ENCODE data around the gene MAGEB4.
"Not testable (repeated sequence)": the region's sequence is repeated elsewhere in the genome, so short reads cannot be mapped to it uniquely, and the experiment has no call there.

MAGEB4 gene, protein sequence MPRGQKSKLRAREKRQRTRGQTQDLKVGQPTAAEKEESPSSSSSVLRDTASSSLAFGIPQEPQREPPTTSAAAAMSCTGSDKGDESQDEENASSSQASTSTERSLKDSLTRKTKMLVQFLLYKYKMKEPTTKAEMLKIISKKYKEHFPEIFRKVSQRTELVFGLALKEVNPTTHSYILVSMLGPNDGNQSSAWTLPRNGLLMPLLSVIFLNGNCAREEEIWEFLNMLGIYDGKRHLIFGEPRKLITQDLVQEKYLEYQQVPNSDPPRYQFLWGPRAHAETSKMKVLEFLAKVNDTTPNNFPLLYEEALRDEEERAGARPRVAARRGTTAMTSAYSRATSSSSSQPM

DNA sequence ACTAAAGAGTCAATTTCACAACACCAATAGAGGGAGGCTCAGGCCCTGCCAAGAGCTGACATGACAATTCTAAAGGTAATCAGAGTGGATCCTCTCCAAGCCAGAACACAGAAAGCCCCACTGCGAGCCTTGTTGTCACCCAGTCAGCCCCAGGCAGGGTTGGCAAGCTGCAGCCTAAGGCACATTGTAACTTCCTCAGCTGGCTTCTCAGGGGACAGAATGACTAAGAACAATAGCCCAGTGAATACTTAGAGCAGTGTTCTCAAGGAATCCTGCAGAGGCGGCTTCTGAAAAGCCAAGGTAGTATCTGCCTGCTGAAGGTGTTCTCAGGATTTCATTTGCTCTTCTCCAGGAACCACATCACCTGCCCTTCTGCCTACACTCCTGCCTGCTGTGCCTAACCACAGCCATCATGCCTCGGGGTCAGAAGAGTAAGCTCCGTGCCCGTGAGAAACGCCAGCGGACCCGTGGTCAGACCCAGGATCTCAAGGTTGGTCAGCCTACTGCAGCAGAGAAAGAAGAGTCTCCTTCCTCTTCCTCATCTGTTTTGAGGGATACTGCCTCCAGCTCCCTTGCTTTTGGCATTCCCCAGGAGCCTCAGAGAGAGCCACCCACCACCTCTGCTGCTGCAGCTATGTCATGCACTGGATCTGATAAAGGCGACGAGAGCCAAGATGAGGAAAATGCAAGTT is at the start of gene MAGEB4:
Gene MAGEB4, plus strand, starts transcription at position 277 of the 692 bp plus-strand sequence. Its CDS starts 136 bp downstream, at position 413.
- no peaks in the 10 kb centered on the region for H3K4me1 ChIP-seq (ENCODE audit: control insufficient read depth in 1 of 2, insufficient read depth in 2 of 2, low read length in 2 of 2)
- H3K9me3 ChIP-seq (ENCODE audit: control insufficient read depth in 1 of 2, low read length in 2 of 2): no peaks in the 10 kb centered on the region
- H3K27ac ChIP-seq (ENCODE audit: low read length): no peak within 1 kb of the TSS
- no peak within 1 kb of the TSS for H3K4me3 ChIP-seq (ENCODE audit: low read depth in 1 of 2, low read length in 2 of 2)
- H3K36me3 ChIP-seq (ENCODE audit: control insufficient read depth in 1 of 2, insufficient read depth in 2 of 2, low read length in 2 of 2): no peaks in the 10 kb centered on the region
- H3K27me3 ChIP-seq (ENCODE audit: low read depth, low read length): no peaks in the 10 kb centered on the region

DNA sequence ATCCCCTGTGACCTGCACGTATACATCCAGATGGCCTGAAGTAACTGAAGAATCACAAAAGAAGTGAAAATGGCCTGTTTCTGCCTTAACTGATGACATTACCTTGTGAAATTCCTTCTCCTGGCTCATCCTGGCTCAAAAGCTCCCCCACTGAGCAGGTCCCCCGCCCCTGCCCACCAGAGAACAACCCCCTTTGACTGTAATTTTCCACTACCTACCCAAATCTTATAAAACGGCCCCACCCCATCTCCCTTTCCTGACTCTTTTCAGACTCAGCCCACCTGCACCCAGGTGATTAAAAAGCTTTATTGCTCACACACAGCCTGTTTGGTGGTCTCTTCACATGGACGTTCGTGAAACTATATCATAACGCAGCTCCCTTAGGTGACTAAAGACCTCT is 47.9 kb upstream of the MAGEB4 start:
- H3K4me1 ChIP-seq (ENCODE audit: control insufficient read depth in 1 of 2, insufficient read depth in 2 of 2, low read length in 2 of 2); H3K9me3 ChIP-seq (ENCODE audit: control insufficient read depth in 1 of 2, low read length in 2 of 2); H3K4me3 ChIP-seq (ENCODE audit: low read depth in 1 of 2, low read length in 2 of 2); H3K27ac ChIP-seq (ENCODE audit: low read length); H3K27me3 ChIP-seq (ENCODE audit: low read depth, low read length); H3K36me3 ChIP-seq (ENCODE audit: control insufficient read depth in 1 of 2, insufficient read depth in 2 of 2, low read length in 2 of 2): not testable (repeated sequence)

DNA sequence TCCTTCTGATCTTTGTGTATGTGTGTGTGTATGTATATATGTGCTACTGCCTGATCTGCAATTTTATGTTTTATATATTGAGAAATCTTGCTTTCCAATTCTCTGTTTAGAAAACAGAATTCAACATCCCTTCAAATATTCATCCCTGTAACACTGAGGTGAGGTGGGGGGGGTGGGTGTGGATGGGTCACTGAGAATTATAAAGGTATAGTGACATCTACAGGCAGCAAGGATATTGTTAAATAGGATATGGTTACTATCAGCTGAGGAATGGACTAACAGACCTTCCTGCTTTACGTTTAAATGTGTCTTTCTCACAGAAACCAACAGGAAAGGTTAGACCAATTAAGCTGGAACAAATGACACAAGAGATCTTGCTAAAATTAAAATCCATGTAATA is 45.5 kb upstream of the MAGEB4 start:
- H3K27ac ChIP-seq (ENCODE audit: low read length): no peak overlapping the region
- no peaks in the 10 kb centered on the region for H3K27me3 ChIP-seq (ENCODE audit: low read depth, low read length)
- H3K36me3 ChIP-seq (ENCODE audit: control insufficient read depth in 1 of 2, insufficient read depth in 2 of 2, low read length in 2 of 2): no peaks in the 10 kb centered on the region
- H3K9me3 ChIP-seq (ENCODE audit: control insufficient read depth in 1 of 2, low read length in 2 of 2): no peaks in the 10 kb centered on the region
- H3K4me3 ChIP-seq (ENCODE audit: low read depth in 1 of 2, low read length in 2 of 2): no peak overlapping the region
- no peaks in the 10 kb centered on the region for H3K4me1 ChIP-seq (ENCODE audit: control insufficient read depth in 1 of 2, insufficient read depth in 2 of 2, low read length in 2 of 2)

DNA sequence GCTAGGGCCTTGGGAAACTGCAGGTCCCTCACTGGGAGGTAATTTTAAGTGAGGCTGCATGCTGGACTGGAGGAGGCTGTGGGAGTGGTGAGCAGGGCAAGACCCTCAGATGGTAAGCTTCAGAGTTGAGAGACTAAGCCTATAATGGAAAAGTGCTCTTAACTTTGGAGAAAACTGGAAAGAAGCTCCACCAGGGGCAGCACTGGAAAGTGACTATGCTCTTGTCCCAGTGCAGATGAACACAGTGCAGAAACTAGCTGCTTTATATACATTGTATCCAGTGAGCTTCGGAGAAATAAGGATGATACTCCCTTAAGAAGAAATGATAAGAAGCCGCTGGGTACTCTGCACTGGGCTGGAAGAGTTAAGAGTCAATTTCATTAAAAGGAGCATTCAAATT is 29.6 kb upstream of the MAGEB4 start:
- Histone ChIP-seq H3K4me3 (ENCODE audit: low read depth in 1 of 2, low read length in 2 of 2) (no peak overlapping the region), H3K27ac (ENCODE audit: low read length) (no peak overlapping the region), H3K27me3 (ENCODE audit: low read depth, low read length) (no peaks in the 10 kb centered on the region), H3K9me3 (ENCODE audit: control insufficient read depth in 1 of 2, low read length in 2 of 2) (no peaks in the 10 kb centered on the region), H3K36me3 (ENCODE audit: control insufficient read depth in 1 of 2, insufficient read depth in 2 of 2, low read length in 2 of 2) (no peaks in the 10 kb centered on the region), H3K4me1 (ENCODE audit: control insufficient read depth in 1 of 2, insufficient read depth in 2 of 2, low read length in 2 of 2) (no peaks in the 10 kb centered on the region)

DNA sequence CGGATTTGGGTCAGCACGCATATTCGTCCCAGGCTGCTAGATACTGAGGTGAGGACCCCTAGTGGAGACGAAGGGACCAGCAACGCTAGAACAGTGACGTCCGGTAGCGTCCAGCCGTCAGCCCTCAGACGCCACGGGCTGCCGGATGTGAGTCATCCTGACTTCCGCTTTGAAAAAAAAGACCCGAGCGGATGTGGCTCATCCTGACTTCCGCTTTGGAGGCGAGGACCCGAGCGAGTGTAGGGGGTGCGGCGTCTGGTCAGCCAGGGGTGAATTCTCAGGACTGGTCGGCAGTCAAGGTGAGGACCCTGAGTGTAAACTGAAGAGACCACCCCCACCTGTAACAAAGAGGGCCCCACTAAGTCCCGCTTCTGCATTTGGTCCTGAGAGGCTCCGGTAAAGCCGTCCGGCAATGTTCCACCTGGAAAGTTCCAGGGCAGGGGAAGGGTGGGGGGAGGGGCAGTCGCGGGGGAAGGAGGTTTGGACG is 26.4 kb upstream of the MAGEB4 start, which contains the start of gene MAGEB2:
Gene MAGEB2, plus strand, starts transcription at position 207 of the 487 bp plus-strand sequence. CDS start 3,018 bp downstream, outside the sequence.
- Histone ChIP-seq H3K9me3 (ENCODE audit: control insufficient read depth in 1 of 2, low read length in 2 of 2) (no peaks in the 10 kb centered on the region), H3K4me1 (ENCODE audit: control insufficient read depth in 1 of 2, insufficient read depth in 2 of 2, low read length in 2 of 2) (no peaks in the 10 kb centered on the region), H3K36me3 (ENCODE audit: control insufficient read depth in 1 of 2, insufficient read depth in 2 of 2, low read length in 2 of 2) (no peaks in the 10 kb centered on the region), H3K4me3 (ENCODE audit: low read depth in 1 of 2, low read length in 2 of 2) (no peak within 1 kb of the TSS), H3K27me3 (ENCODE audit: low read depth, low read length) (no peaks in the 10 kb centered on the region), H3K27ac (ENCODE audit: low read length) (no peak within 1 kb of the TSS)

DNA sequence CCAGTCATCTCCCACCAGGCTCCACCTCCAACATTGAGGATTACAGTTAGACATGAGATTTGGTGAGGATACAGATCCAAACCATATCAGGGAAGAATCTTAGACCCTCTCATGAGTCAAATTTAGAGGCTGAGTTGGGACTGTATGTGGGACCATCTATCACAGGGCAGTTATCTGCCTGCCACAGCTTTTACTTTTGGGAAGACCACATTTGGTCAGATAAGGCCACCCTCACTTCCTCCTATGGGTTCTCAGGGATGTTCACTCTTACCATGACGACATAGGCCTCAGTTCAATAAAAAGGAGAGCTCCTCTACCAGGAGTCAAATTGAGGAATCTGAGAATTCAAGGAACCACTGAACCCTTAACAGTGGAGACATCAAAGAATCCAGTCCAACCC is 24.3 kb upstream of the MAGEB4 start:
- no peaks in the 10 kb centered on the region for H3K9me3 ChIP-seq (ENCODE audit: control insufficient read depth in 1 of 2, low read length in 2 of 2)
- H3K27ac ChIP-seq (ENCODE audit: low read length): no peak overlapping the region
- H3K27me3 ChIP-seq (ENCODE audit: low read depth, low read length): no peaks in the 10 kb centered on the region
- no peak overlapping the region for H3K4me3 ChIP-seq (ENCODE audit: low read depth in 1 of 2, low read length in 2 of 2)
- no peaks in the 10 kb centered on the region for H3K36me3 ChIP-seq (ENCODE audit: control insufficient read depth in 1 of 2, insufficient read depth in 2 of 2, low read length in 2 of 2)
- no peaks in the 10 kb centered on the region for H3K4me1 ChIP-seq (ENCODE audit: control insufficient read depth in 1 of 2, insufficient read depth in 2 of 2, low read length in 2 of 2)

DNA sequence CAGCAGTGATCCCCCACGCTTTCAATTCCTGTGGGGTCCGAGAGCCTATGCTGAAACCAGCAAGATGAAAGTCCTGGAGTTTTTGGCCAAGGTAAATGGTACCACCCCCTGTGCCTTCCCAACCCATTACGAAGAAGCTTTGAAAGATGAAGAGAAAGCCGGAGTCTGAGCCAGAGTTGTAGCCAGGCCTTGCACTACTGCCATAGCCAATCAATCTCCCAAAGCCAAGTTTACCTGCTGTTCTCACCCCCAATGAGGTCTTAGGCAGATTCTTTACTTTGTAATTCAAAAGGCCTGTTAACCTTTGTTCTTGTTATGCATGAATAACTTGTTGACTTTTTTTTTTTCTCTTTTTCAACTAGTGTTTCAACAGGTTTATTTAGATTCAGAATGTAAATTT is 22.4 kb upstream of the MAGEB4 start:
- H3K9me3 ChIP-seq (ENCODE audit: control insufficient read depth in 1 of 2, low read length in 2 of 2): no peaks in the 10 kb centered on the region
- H3K27me3 ChIP-seq (ENCODE audit: low read depth, low read length): no peaks in the 10 kb centered on the region
- no peak overlapping the region for H3K4me3 ChIP-seq (ENCODE audit: low read depth in 1 of 2, low read length in 2 of 2)
- H3K4me1 ChIP-seq (ENCODE audit: control insufficient read depth in 1 of 2, insufficient read depth in 2 of 2, low read length in 2 of 2): no peaks in the 10 kb centered on the region
- no peaks in the 10 kb centered on the region for H3K36me3 ChIP-seq (ENCODE audit: control insufficient read depth in 1 of 2, insufficient read depth in 2 of 2, low read length in 2 of 2)
- no peak overlapping the region for H3K27ac ChIP-seq (ENCODE audit: low read length)

DNA sequence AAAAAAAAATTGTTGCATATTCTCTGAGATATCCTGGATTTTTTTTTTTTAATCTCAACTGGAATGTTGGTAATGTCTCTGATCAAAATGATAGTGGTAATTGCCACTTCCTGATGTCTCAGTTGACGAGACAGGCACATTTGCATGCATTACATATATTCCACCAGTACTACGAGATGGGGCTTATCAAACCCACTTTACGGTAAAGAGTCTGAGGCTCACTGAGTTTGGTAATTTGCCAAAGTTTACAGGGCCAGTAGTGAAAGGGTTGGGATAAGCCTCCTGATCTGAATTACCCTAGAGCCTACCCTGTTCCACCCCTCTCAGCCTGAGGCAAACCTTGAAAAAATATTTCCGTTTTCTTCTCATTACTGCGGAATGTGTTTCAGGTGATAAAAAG is 21.1 kb upstream of the MAGEB4 start:
- H3K9me3 ChIP-seq (ENCODE audit: control insufficient read depth in 1 of 2, low read length in 2 of 2): no peaks in the 10 kb centered on the region
- H3K27me3 ChIP-seq (ENCODE audit: low read depth, low read length): no peaks in the 10 kb centered on the region
- H3K27ac ChIP-seq (ENCODE audit: low read length): no peak overlapping the region
- H3K4me1 ChIP-seq (ENCODE audit: control insufficient read depth in 1 of 2, insufficient read depth in 2 of 2, low read length in 2 of 2): no peaks in the 10 kb centered on the region
- H3K4me3 ChIP-seq (ENCODE audit: low read depth in 1 of 2, low read length in 2 of 2): no peak overlapping the region
- no peaks in the 10 kb centered on the region for H3K36me3 ChIP-seq (ENCODE audit: control insufficient read depth in 1 of 2, insufficient read depth in 2 of 2, low read length in 2 of 2)

DNA sequence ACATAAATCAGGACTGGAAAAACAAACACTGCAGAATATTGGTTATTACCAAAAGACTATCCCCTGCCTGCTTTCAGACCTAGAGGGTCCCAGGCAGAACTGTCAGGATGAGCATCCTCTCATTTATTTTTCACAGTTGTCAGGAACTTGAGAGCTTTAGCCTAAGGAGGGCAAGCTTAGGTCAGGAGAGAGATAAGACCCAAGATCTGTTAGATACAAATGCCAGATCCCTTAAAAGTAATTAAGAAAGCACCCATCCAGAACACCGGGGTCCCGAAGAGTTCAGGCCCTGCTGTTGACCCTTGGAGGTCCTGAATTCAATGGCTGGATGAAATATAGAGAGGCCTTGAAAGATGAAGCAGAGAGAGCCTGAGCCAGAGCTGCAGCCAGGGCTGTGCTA is 17.3 kb upstream of the MAGEB4 start:
- Histone ChIP-seq H3K4me1 (ENCODE audit: control insufficient read depth in 1 of 2, insufficient read depth in 2 of 2, low read length in 2 of 2) (no peaks in the 10 kb centered on the region), H3K27ac (ENCODE audit: low read length) (no peak overlapping the region), H3K9me3 (ENCODE audit: control insufficient read depth in 1 of 2, low read length in 2 of 2) (no peaks in the 10 kb centered on the region), H3K36me3 (ENCODE audit: control insufficient read depth in 1 of 2, insufficient read depth in 2 of 2, low read length in 2 of 2) (no peaks in the 10 kb centered on the region), H3K27me3 (ENCODE audit: low read depth, low read length) (no peaks in the 10 kb centered on the region), H3K4me3 (ENCODE audit: low read depth in 1 of 2, low read length in 2 of 2) (no peak overlapping the region)

DNA sequence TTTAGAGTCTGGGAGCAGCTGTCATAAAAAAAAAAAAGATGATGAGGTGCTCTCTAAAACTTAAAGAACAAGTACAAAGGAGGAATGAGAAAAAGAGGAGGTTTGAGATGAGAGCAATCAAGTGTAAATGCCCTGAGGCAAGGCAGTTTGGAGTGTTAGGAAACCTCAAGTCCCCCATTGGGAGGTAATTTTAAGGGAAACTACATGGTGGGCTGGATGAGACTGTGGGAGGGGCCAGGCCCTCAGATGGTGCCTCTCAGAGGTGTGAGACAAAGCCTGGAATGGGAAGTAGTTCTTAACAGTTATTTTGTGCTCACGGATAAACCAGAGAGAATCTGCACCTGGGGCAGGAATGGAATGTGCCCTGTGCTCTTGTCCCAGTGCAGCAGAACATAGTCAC is 13.3 kb upstream of the MAGEB4 start:
- H3K9me3 ChIP-seq (ENCODE audit: control insufficient read depth in 1 of 2, low read length in 2 of 2): no peaks in the 10 kb centered on the region
- no peak overlapping the region for H3K4me3 ChIP-seq (ENCODE audit: low read depth in 1 of 2, low read length in 2 of 2)
- H3K27ac ChIP-seq (ENCODE audit: low read length): no peak overlapping the region
- H3K27me3 ChIP-seq (ENCODE audit: low read depth, low read length): no peaks in the 10 kb centered on the region
- no peaks in the 10 kb centered on the region for H3K36me3 ChIP-seq (ENCODE audit: control insufficient read depth in 1 of 2, insufficient read depth in 2 of 2, low read length in 2 of 2)
- no peaks in the 10 kb centered on the region for H3K4me1 ChIP-seq (ENCODE audit: control insufficient read depth in 1 of 2, insufficient read depth in 2 of 2, low read length in 2 of 2)

DNA sequence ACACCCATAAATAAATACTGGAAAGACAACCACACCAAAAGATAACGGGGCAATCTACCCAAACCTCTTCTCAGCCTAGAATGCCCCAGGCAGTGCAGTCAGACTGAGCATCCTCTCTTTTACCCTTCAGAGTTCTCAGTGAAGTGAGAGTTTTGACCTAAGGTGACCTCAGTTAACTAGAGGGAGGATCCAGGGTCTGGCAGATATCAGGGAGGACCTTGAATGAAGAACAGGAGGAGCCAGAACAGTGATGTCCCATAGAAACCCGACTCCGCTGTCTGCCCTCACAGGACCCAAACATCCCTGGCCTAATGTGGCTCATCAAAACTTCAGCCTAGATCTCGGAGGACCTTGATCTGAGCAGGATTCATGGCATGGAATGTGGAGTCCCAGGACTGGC is 11.4 kb upstream of the MAGEB4 start, which contains the start of gene MAGEB3:
Gene MAGEB3, plus strand, starts transcription at position 263 of the 400 bp plus-strand sequence. CDS start 5,268 bp downstream, outside the sequence.
- Histone ChIP-seq H3K27ac (ENCODE audit: low read length) (no peak within 1 kb of the TSS), H3K27me3 (ENCODE audit: low read depth, low read length) (no peaks in the 10 kb centered on the region), H3K4me3 (ENCODE audit: low read depth in 1 of 2, low read length in 2 of 2) (no peak within 1 kb of the TSS), H3K36me3 (ENCODE audit: control insufficient read depth in 1 of 2, insufficient read depth in 2 of 2, low read length in 2 of 2) (no peaks in the 10 kb centered on the region), H3K4me1 (ENCODE audit: control insufficient read depth in 1 of 2, insufficient read depth in 2 of 2, low read length in 2 of 2) (no peaks in the 10 kb centered on the region), H3K9me3 (ENCODE audit: control insufficient read depth in 1 of 2, low read length in 2 of 2) (no peaks in the 10 kb centered on the region)
